PC-9 (cell line): Measurements from ENCODE around the gene KCNK3.

Experiments used
- EZH2 ChIP-seq: fragments of 200-600 bp; sonication (generic); IDR thresholded peaks from 2 replicates; pipeline ENCODE4 v1.8.0; 2017; ENCODE audit warnings: antibody characterized with exemption, low read depth
- TF ChIP-seq, protein P1 (sequence below): fragments of 200-600 bp; sonication (generic); conservative IDR thresholded peaks from 2 replicates; pipeline ENCODE4 v1.6.1; 2017; ENCODE audit warnings: mixed run types, antibody characterized with exemption, mild to moderate bottlenecking, moderate library complexity

GRCh38 chr2:26702025-26702424 lies 9.5 kb downstream of the KCNK3 start:
- TF ChIP-seq, protein P1, sequence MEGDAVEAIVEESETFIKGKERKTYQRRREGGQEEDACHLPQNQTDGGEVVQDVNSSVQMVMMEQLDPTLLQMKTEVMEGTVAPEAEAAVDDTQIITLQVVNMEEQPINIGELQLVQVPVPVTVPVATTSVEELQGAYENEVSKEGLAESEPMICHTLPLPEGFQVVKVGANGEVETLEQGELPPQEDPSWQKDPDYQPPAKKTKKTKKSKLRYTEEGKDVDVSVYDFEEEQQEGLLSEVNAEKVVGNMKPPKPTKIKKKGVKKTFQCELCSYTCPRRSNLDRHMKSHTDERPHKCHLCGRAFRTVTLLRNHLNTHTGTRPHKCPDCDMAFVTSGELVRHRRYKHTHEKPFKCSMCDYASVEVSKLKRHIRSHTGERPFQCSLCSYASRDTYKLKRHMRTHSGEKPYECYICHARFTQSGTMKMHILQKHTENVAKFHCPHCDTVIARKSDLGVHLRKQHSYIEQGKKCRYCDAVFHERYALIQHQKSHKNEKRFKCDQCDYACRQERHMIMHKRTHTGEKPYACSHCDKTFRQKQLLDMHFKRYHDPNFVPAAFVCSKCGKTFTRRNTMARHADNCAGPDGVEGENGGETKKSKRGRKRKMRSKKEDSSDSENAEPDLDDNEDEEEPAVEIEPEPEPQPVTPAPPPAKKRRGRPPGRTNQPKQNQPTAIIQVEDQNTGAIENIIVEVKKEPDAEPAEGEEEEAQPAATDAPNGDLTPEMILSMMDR, result no peak
- no peak for TF ChIP-seq EZH2
